ENCODE data around the gene CNN1.
A peak's percentile ranks its signal among the peaks of the same experiment; 100 is the strongest.

The CNN1 gene

GRCh38 chr19:11538232-11539036 is at the start of gene CNN1:
TSS of gene CNN1 (plus strand) at chr19:11538851. CDS start at chr19:11538928, 77 bp downstream.
- Mint-ChIP-seq H3K27me3 (peaks cover 8% of the 10 kb centered on the region), H3K27ac (peak within 1 kb of the TSS; percentile 54)

GRCh38 chr19:11489378-11489777 is 49.3 kb upstream of the CNN1 start:
- H3K4me1 Mint-ChIP-seq (ENCODE audit: low read depth), result no peaks in the 10 kb centered on the region
- peaks cover 4% of the 10 kb centered on the region for H3K36me3 Mint-ChIP-seq
- H3K27me3 Mint-ChIP-seq, result peaks cover 2% of the 10 kb centered on the region
- no peaks in the 10 kb centered on the region for H3K9me3 Mint-ChIP-seq (ENCODE audit: low read depth)
- no peak overlapping the region for H3K4me3 Mint-ChIP-seq
- H3K27ac Mint-ChIP-seq, result no peak overlapping the region

More at GRCh38 chr19:11538232-11539036, at the start of gene CNN1:
- H3K4me1 Mint-ChIP-seq (ENCODE audit: low read depth), result peaks cover 14% of the 10 kb centered on the region
- H3K9me3 Mint-ChIP-seq (ENCODE audit: low read depth), result no peaks in the 10 kb centered on the region
- no peaks in the 10 kb centered on the region for H3K36me3 Mint-ChIP-seq
- no peak within 1 kb of the TSS for H3K4me3 Mint-ChIP-seq

GRCh38 chr19:11494634-11495285 is 43.9 kb upstream of the CNN1 start:
- no peaks in the 10 kb centered on the region for H3K9me3 Mint-ChIP-seq (ENCODE audit: low read depth)
- no peak overlapping the region for H3K4me3 Mint-ChIP-seq
- H3K27me3 Mint-ChIP-seq, result no peaks in the 10 kb centered on the region
- no peak overlapping the region for H3K27ac Mint-ChIP-seq
- H3K4me1 Mint-ChIP-seq (ENCODE audit: low read depth), result no peaks in the 10 kb centered on the region
- no peaks in the 10 kb centered on the region for H3K36me3 Mint-ChIP-seq

- Mint-ChIP-seq H3K36me3 (no peaks in the 10 kb centered on the region), H3K9me3 (ENCODE audit: low read depth) (no peaks in the 10 kb centered on the region)
Measured at GRCh38 chr19:11495481-11495880, 43.2 kb upstream of the CNN1 start.

GRCh38 chr19:11495885-11496284 is 42.8 kb upstream of the CNN1 start:
- H3K36me3 Mint-ChIP-seq, result no peaks in the 10 kb centered on the region
- H3K4me3 Mint-ChIP-seq, result no peak overlapping the region
- H3K4me1 Mint-ChIP-seq (ENCODE audit: low read depth), result no peaks in the 10 kb centered on the region
- H3K9me3 Mint-ChIP-seq (ENCODE audit: low read depth), result no peaks in the 10 kb centered on the region
- no peak overlapping the region for H3K27ac Mint-ChIP-seq
- H3K27me3 Mint-ChIP-seq, result no peaks in the 10 kb centered on the region

More at GRCh38 chr19:11495481-11495880, 43.2 kb upstream of the CNN1 start:
- H3K27ac Mint-ChIP-seq, result no peak overlapping the region
- no peak overlapping the region for H3K4me3 Mint-ChIP-seq
- no peaks in the 10 kb centered on the region for H3K27me3 Mint-ChIP-seq
- H3K4me1 Mint-ChIP-seq (ENCODE audit: low read depth), result no peaks in the 10 kb centered on the region

- H3K27me3 Mint-ChIP-seq, result no peaks in the 10 kb centered on the region
- H3K4me1 Mint-ChIP-seq (ENCODE audit: low read depth), result no peaks in the 10 kb centered on the region
- no peaks in the 10 kb centered on the region for H3K9me3 Mint-ChIP-seq (ENCODE audit: low read depth)
- H3K4me3 Mint-ChIP-seq, result no peak overlapping the region
- no peak overlapping the region for H3K27ac Mint-ChIP-seq
- H3K36me3 Mint-ChIP-seq, result no peaks in the 10 kb centered on the region
Measured at GRCh38 chr19:11496391-11497163, 42.1 kb upstream of the CNN1 start.

- no peaks in the 10 kb centered on the region for H3K36me3 Mint-ChIP-seq
- H3K4me1 Mint-ChIP-seq (ENCODE audit: low read depth), result peaks cover 3% of the 10 kb centered on the region
- no peaks in the 10 kb centered on the region for H3K9me3 Mint-ChIP-seq (ENCODE audit: low read depth)
- H3K4me3 Mint-ChIP-seq, result no peak overlapping the region
- no peak overlapping the region for H3K27ac Mint-ChIP-seq
- no peaks in the 10 kb centered on the region for H3K27me3 Mint-ChIP-seq
Measured at GRCh38 chr19:11499220-11499726, 39.4 kb upstream of the CNN1 start.

- no peaks in the 10 kb centered on the region for H3K36me3 Mint-ChIP-seq
- H3K27me3 Mint-ChIP-seq, result no peaks in the 10 kb centered on the region
- peaks cover 8% of the 10 kb centered on the region for H3K4me1 Mint-ChIP-seq (ENCODE audit: low read depth)
- H3K27ac Mint-ChIP-seq, result no peak overlapping the region
- no peaks in the 10 kb centered on the region for H3K9me3 Mint-ChIP-seq (ENCODE audit: low read depth)
- H3K4me3 Mint-ChIP-seq, result no peak overlapping the region
Measured at GRCh38 chr19:11499890-11500420, 38.7 kb upstream of the CNN1 start.

- Mint-ChIP-seq H3K9me3 (ENCODE audit: low read depth) (no peaks in the 10 kb centered on the region), H3K4me1 (ENCODE audit: low read depth) (peaks cover 16% of the 10 kb centered on the region), H3K27me3 (no peaks in the 10 kb centered on the region), H3K4me3 (peak overlapping the region; percentile 82), H3K27ac (peak overlapping the region; percentile 64), H3K36me3 (no peaks in the 10 kb centered on the region)
Measured at GRCh38 chr19:11504502-11505031, 34.1 kb upstream of the CNN1 start.

GRCh38 chr19:11505032-11505503 is 33.6 kb upstream of the CNN1 start:
- peak overlapping the region; percentile 82 for H3K4me3 Mint-ChIP-seq
- H3K9me3 Mint-ChIP-seq (ENCODE audit: low read depth), result no peaks in the 10 kb centered on the region
- peak overlapping the region; percentile 64 for H3K27ac Mint-ChIP-seq
- no peaks in the 10 kb centered on the region for H3K27me3 Mint-ChIP-seq
- H3K36me3 Mint-ChIP-seq, result no peaks in the 10 kb centered on the region
- peaks cover 16% of the 10 kb centered on the region for H3K4me1 Mint-ChIP-seq (ENCODE audit: low read depth)

- H3K36me3 Mint-ChIP-seq, result no peaks in the 10 kb centered on the region
- no peaks in the 10 kb centered on the region for H3K9me3 Mint-ChIP-seq (ENCODE audit: low read depth)
- H3K4me1 Mint-ChIP-seq (ENCODE audit: low read depth), result peaks cover 16% of the 10 kb centered on the region
- peak within 1 kb of the TSS; percentile 93 for H3K27ac Mint-ChIP-seq
- H3K4me3 Mint-ChIP-seq, result peak within 1 kb of the TSS; percentile 90
- H3K27me3 Mint-ChIP-seq, result no peaks in the 10 kb centered on the region
Measured at GRCh38 chr19:11505504-11506100, 33.0 kb upstream of the CNN1 start, which contains the start of gene ZNF653. TSS of gene ZNF653 (minus strand) at chr19:11505839. CDS start at chr19:11505786, 53 bp downstream.

- H3K9me3 Mint-ChIP-seq (ENCODE audit: low read depth), result no peaks in the 10 kb centered on the region
- peak overlapping the region; percentile 93 for H3K27ac Mint-ChIP-seq
- peaks cover 1% of the 10 kb centered on the region for H3K36me3 Mint-ChIP-seq
Measured at GRCh38 chr19:11506101-11506555, 32.5 kb upstream of the CNN1 start.

GRCh38 chr19:11506967-11507366 is 31.7 kb upstream of the CNN1 start:
- no peaks in the 10 kb centered on the region for H3K27me3 Mint-ChIP-seq
- H3K36me3 Mint-ChIP-seq, result peaks cover 3% of the 10 kb centered on the region
- no peaks in the 10 kb centered on the region for H3K9me3 Mint-ChIP-seq (ENCODE audit: low read depth)
- peaks cover 16% of the 10 kb centered on the region for H3K4me1 Mint-ChIP-seq (ENCODE audit: low read depth)
- no peak overlapping the region for H3K27ac Mint-ChIP-seq
- peak overlapping the region; percentile 13 for H3K4me3 Mint-ChIP-seq

More at GRCh38 chr19:11506101-11506555, 32.5 kb upstream of the CNN1 start:
- H3K4me3 Mint-ChIP-seq, result peak overlapping the region; percentile 90
- H3K27me3 Mint-ChIP-seq, result no peaks in the 10 kb centered on the region
- peaks cover 16% of the 10 kb centered on the region for H3K4me1 Mint-ChIP-seq (ENCODE audit: low read depth)
